Measurements from ENCODE around the gene NME3. TPM values are rescaled to one million over a fixed set of nuclear protein-coding genes. Genes with fewer than 3 reads are reported as not detected.

Gene NME3
- total and polyA plus RNA-seq, 2 of the 4 experiments (the other 2 are of a cell fraction), result 12.7 to 41.2 TPM

- no peaks in the 10 kb centered on the region for H3K79me1 ChIP-seq (ENCODE audit: low read depth in 1 of 2, low read length in 2 of 2)
- in situ Hi-C loops (cut with MboI; ENCODE audit: low sequenced_read_pairs), result loop anchor here (5.0 kb wide), 1 partner anchor 49 kb away; no protein-coding TSS in a partner anchor
- no peak overlapping the region for H3K14ac ChIP-seq (replicated peaks; ENCODE audit: low read depth, low read length)
- H3K27ac ChIP-seq (ENCODE audit: insufficient read depth, low read length), result no peak overlapping the region
- 96% methylated on average over 4 of the region's 15 CpGs; no CpG with 5 or more reads in 1 of the 2 experiments for WGBS, 2 experiments (ENCODE audit: extremely low coverage in 2 of 2, insufficient read length in 1 of 2)
- H2AK9ac ChIP-seq (replicated peaks; ENCODE audit: low read depth, low read length, poor library complexity), result peak overlapping the region; percentile 9
- DNase-seq, result no peak
- POLR2A ChIA-PET (ENCODE audit: unreplicated experiment), result no interaction called here
- no peak overlapping the region for H2BK5ac ChIP-seq (ENCODE audit: low read depth, low read length, poor library complexity, severe bottlenecking)
- no peak overlapping the region for H2AK5ac ChIP-seq (ENCODE audit: low read depth, low read length)
- no peak overlapping the region for H2BK15ac ChIP-seq (ENCODE audit: low read depth, low read length)
- no peak overlapping the region for H4K8ac ChIP-seq (ENCODE audit: low read depth in 2 of 2, low read length in 2 of 2)
- CTCF ChIA-PET, result no interaction called here
- H4K20me1 ChIP-seq (ENCODE audit: insufficient read depth, low read length), result no peaks in the 10 kb centered on the region
- H4K5ac ChIP-seq (ENCODE audit: low read depth, low read length), result no peak overlapping the region
- no peak overlapping the region for H3K4me2 ChIP-seq (ENCODE audit: low read depth, low read length)
- no peaks in the 10 kb centered on the region for H3K9me1 ChIP-seq (ENCODE audit: insufficient read depth, low read length)
- H3K9ac ChIP-seq (ENCODE audit: low read depth, low read length), result no peak overlapping the region
- ATAC-seq (ENCODE audit: low read depth), result no peak
- H3K18ac ChIP-seq (ENCODE audit: low read depth, low read length), result no peak overlapping the region
- no peak overlapping the region for H2BK20ac ChIP-seq (ENCODE audit: low read depth, low read length)
- peaks cover 77% of the 10 kb centered on the region for H3K36me3 ChIP-seq (ENCODE audit: control insufficient read depth, insufficient read depth, low read length)
- no peaks in the 10 kb centered on the region for H3K9me3 ChIP-seq (ENCODE audit: control insufficient read depth, insufficient read depth, low read length)
- H2AFZ ChIP-seq (replicated peaks; ENCODE audit: low read length, poor library complexity), result no peak overlapping the region
- no peak overlapping the region for H3K23ac ChIP-seq (ENCODE audit: low read depth, low read length)
- H3K4me1 ChIP-seq (ENCODE audit: control insufficient read depth, insufficient read depth, low read length), result no peaks in the 10 kb centered on the region
- H3K56ac ChIP-seq (ENCODE audit: extremely low read depth, insufficient read depth, low read length), result no peak overlapping the region
- no peak overlapping the region for H2BK120ac ChIP-seq (ENCODE audit: low read depth, low read length)
- intact Hi-C loops (cut with micrococcal nuclease), result no loop called here
- H3K27me3 ChIP-seq (ENCODE audit: control insufficient read depth, insufficient read depth, low read length), result no peaks in the 10 kb centered on the region
- TF ChIP-seq CEBPB (IDR thresholded peaks at IDR 0.05; ENCODE audit: low read depth, low read length) (no peak), RCOR1 (IDR thresholded peaks at IDR 0.05; ENCODE audit: insufficient replicate concordance, low read length) (no peak), RAD21 (IDR thresholded peaks at IDR 0.05; ENCODE audit: low read length) (no peak), FOS (IDR thresholded peaks at IDR 0.05; ENCODE audit: low read depth, low read length) (no peak), POLR2A (IDR thresholded peaks at IDR 0.05; ENCODE audit: low read depth, low read length) (no peak), MAZ (IDR thresholded peaks at IDR 0.05; ENCODE audit: borderline replicate concordance, low read depth, low read length) (no peak), BHLHE40 (IDR thresholded peaks at IDR 0.05; ENCODE audit: low read depth, low read length) (no peak), MXI1 (IDR thresholded peaks at IDR 0.05; ENCODE audit: borderline replicate concordance, low read depth, low read length) (no peak), CHD1 (IDR thresholded peaks at IDR 0.05; ENCODE audit: low read depth, low read length) (no peak)
- TF ChIP-seq, protein P1, sequence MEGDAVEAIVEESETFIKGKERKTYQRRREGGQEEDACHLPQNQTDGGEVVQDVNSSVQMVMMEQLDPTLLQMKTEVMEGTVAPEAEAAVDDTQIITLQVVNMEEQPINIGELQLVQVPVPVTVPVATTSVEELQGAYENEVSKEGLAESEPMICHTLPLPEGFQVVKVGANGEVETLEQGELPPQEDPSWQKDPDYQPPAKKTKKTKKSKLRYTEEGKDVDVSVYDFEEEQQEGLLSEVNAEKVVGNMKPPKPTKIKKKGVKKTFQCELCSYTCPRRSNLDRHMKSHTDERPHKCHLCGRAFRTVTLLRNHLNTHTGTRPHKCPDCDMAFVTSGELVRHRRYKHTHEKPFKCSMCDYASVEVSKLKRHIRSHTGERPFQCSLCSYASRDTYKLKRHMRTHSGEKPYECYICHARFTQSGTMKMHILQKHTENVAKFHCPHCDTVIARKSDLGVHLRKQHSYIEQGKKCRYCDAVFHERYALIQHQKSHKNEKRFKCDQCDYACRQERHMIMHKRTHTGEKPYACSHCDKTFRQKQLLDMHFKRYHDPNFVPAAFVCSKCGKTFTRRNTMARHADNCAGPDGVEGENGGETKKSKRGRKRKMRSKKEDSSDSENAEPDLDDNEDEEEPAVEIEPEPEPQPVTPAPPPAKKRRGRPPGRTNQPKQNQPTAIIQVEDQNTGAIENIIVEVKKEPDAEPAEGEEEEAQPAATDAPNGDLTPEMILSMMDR (conservative IDR thresholded peaks at IDR 0.05; ENCODE audit: low read depth, low read length), result no peak
- no peak overlapping the region for H3K4ac ChIP-seq (ENCODE audit: low read depth, low read length)
- dilution Hi-C loops (cut with HindIII; ENCODE audit: low sequenced_read_pairs, unreplicated experiment), result no loop called here
- H3K4me3 ChIP-seq (ENCODE audit: insufficient read depth, low read depth, low read length), result no peak overlapping the region
- BruUV-seq (replicated peaks), result no TSS peak
- no peak overlapping the region for H4K91ac ChIP-seq (ENCODE audit: insufficient read depth, low read depth, low read length)
These were observed 9.6 kb downstream of the NME3 start for GRCh38 chr16:1761751-1762150.
